PC-9 (cell line): ENCODE data around the gene PGK1.

Experiments
- CTCF ChIP-seq: fragments of 200-600 bp; sonication (generic); conservative IDR thresholded peaks from 2 replicates; pipeline ENCODE4 v1.6.1; 2017; ENCODE audit warnings: mixed run types, antibody characterized with exemption, mild to moderate bottlenecking, moderate library complexity
- EZH2 ChIP-seq: fragments of 200-600 bp; sonication (generic); IDR thresholded peaks from 2 replicates; pipeline ENCODE4 v1.8.0; 2017; ENCODE audit warnings: antibody characterized with exemption, low read depth

GRCh38 chrX:78133238-78133960 is 29.4 kb downstream of the PGK1 start:
- no peak for TF ChIP-seq CTCF
- TF ChIP-seq EZH2 = no peak
